NCI-H748 (cell line): ENCODE results near the gene IGFBP1.
A peak's percentile ranks its signal among the peaks of the same experiment; 100 is the strongest.
"Not testable (repeated sequence)": the region's sequence is repeated elsewhere in the genome, so short reads cannot be mapped to it uniquely, and the experiment has no call there.

Experiments used
- DNase-seq: peaks from one replicate; lab custom pipeline; 2025; ENCODE audit not compliant: unreplicated experiment; lab: John Stamatoyannopoulos, UW

Gene IGFBP1

GRCh38 chr7:45888185-45888992 lies at the start of gene IGFBP1:
Gene IGFBP1, plus strand, starts transcription at chr7:45888488. Its CDS starts 165 bp downstream, at chr7:45888653.
- peak; percentile 75 for DNase-seq

GRCh38 chr7:45838852-45839251 lies 49.4 kb upstream of the IGFBP1 start:
- DNase-seq = not testable (repeated sequence)

GRCh38 chr7:45841926-45842717 lies 46.2 kb upstream of the IGFBP1 start:
- peak; percentile 53 for DNase-seq

- not testable (repeated sequence) for DNase-seq
Observed at GRCh38 chr7:45846536-45846935, 41.8 kb upstream of the IGFBP1 start.

GRCh38 chr7:45848734-45849133 lies 39.6 kb upstream of the IGFBP1 start:
- not testable (repeated sequence) for DNase-seq

- not testable (repeated sequence) for DNase-seq
Observed at GRCh38 chr7:45852984-45853383, 35.3 kb upstream of the IGFBP1 start.

- not testable (repeated sequence) for DNase-seq
Observed at GRCh38 chr7:45853491-45853890, 34.8 kb upstream of the IGFBP1 start.

GRCh38 chr7:45855680-45856079 lies 32.6 kb upstream of the IGFBP1 start:
- peak; percentile 38 for DNase-seq

GRCh38 chr7:45856888-45857287 lies 31.4 kb upstream of the IGFBP1 start:
- DNase-seq = not testable (repeated sequence)

- no peak for DNase-seq
Observed at GRCh38 chr7:45863715-45864114, 24.6 kb upstream of the IGFBP1 start.

- no peak for DNase-seq
Observed at GRCh38 chr7:45865594-45866410, 22.5 kb upstream of the IGFBP1 start.

GRCh38 chr7:45867471-45867870 lies 20.8 kb upstream of the IGFBP1 start:
- no peak for DNase-seq

GRCh38 chr7:45869426-45869825 lies 18.9 kb upstream of the IGFBP1 start:
- no peak for DNase-seq

- peak; percentile 54 for DNase-seq
Observed at GRCh38 chr7:45872116-45873034, 15.9 kb upstream of the IGFBP1 start.

GRCh38 chr7:45873035-45873354 lies 15.3 kb upstream of the IGFBP1 start, which contains the start of gene CCDC201:
Gene CCDC201, minus strand, starts transcription at chr7:45873082. Its CDS starts 75 bp downstream, at chr7:45873007.
- no peak for DNase-seq

- no peak for DNase-seq
Observed at GRCh38 chr7:45873355-45873754, 14.9 kb upstream of the IGFBP1 start.

- DNase-seq = no peak
Observed at GRCh38 chr7:45874408-45875131, 13.7 kb upstream of the IGFBP1 start.

GRCh38 chr7:45876519-45876918 lies 11.8 kb upstream of the IGFBP1 start:
- DNase-seq = no peak

GRCh38 chr7:45878457-45879144 lies 9.7 kb upstream of the IGFBP1 start:
- DNase-seq = no peak
